ENCODE data around the gene TMPRSS13. TPM values are rescaled to one million over a fixed set of nuclear protein-coding genes. Genes with fewer than 3 reads are reported as not detected.

TMPRSS13 gene
- polyA plus RNA-seq, 2 of the 4 experiments (the other 2 are of a cell fraction), result not detected

- H3K27ac ChIP-seq, result no peak overlapping the region
- ChIA-PET POLR2A (no interaction called here), CTCF (interaction anchor here (0.9 kb wide), 2 partner anchors 46 to 83 kb away, joined by 3 to 4 read pairs; no protein-coding TSS in a partner anchor)
- DNase-seq (ENCODE audit: low read depth in 1 of 2, low spot score in 1 of 2) (no peak), ATAC-seq (no peak), FAIRE-seq (no peak)
- no peak for TF ChIP-seq PBX3 (IDR thresholded peaks at IDR 0.05)
- TF ChIP-seq HDAC2 (IDR thresholded peaks at IDR 0.05), result no peak
- TF ChIP-seq ZSCAN20 (CRISPR knock-in tag; IDR thresholded peaks at IDR 0.05), result no peak
- no peak for TF ChIP-seq GATA3 (IDR thresholded peaks at IDR 0.05; ENCODE audit: borderline replicate concordance)
- no peak for TF ChIP-seq KDM5A (IDR thresholded peaks at IDR 0.05)
- no peaks in the 10 kb centered on the region for H3K4me1 ChIP-seq
- H3K4me2 ChIP-seq, result no peak overlapping the region
- 63% methylated on average over 11 of the region's 13 CpGs for WGBS (ENCODE audit: missing lambda C conversion rate)
- no peak overlapping the region for H3K4me3 ChIP-seq
- no peaks in the 10 kb centered on the region for H3K9me3 ChIP-seq
Observed at GRCh38 chr11:117902001-117902845, 27.0 kb downstream of the TMPRSS13 start.

GRCh38 chr11:117901601-117902000 is 27.6 kb downstream of the TMPRSS13 start:
- DNase-seq (ENCODE audit: low read depth in 1 of 2, low spot score in 1 of 2), result no peak
- 80% methylated on average over 9 of the region's 9 CpGs for WGBS (ENCODE audit: missing lambda C conversion rate)
- H3K4me1 ChIP-seq, result no peaks in the 10 kb centered on the region
- no peaks in the 10 kb centered on the region for H3K9me3 ChIP-seq
- TF ChIP-seq ZC3H11A (IDR thresholded peaks at IDR 0.05), result no peak
- no peak for TF ChIP-seq FOXS1 (CRISPR knock-in tag; IDR thresholded peaks at IDR 0.05)
- TF ChIP-seq RNF2 (IDR thresholded peaks at IDR 0.05; ENCODE audit: borderline replicate concordance, low read depth), result no peak
- no peak for TF ChIP-seq PHF8 (IDR thresholded peaks at IDR 0.05; ENCODE audit: borderline replicate concordance, low read depth)
- TF ChIP-seq RARB (CRISPR knock-in tag; IDR thresholded peaks at IDR 0.05), result no peak
- no peak overlapping the region for H3K27ac ChIP-seq
- ATAC-seq, result no peak
- no peak overlapping the region for H3K4me2 ChIP-seq
- no peak overlapping the region for H3K4me3 ChIP-seq
- POLR2A ChIA-PET, result no interaction called here
- CTCF ChIA-PET, result interaction anchor here (0.9 kb wide), 1 partner anchor 47 kb away, joined by 4 read pairs; no protein-coding TSS in a partner anchor
- no peak for FAIRE-seq

GRCh38 chr11:117900720-117901440 is 28.3 kb downstream of the TMPRSS13 start:
- no peak for ATAC-seq

More at GRCh38 chr11:117900720-117901440, 28.3 kb downstream of the TMPRSS13 start:
- CTCF ChIA-PET, result interaction anchor here (0.9 to 1.1 kb wide), 2 partner anchors 45 to 47 kb away, joined by 3 to 4 read pairs; no protein-coding TSS in a partner anchor
- Histone ChIP-seq H3K4me3 (no peak overlapping the region), H3K4me2 (no peak overlapping the region), H3K9me3 (no peaks in the 10 kb centered on the region), H3K4me1 (no peaks in the 10 kb centered on the region), H3K27ac (no peak overlapping the region)
- DNase-seq (ENCODE audit: low read depth in 1 of 2, low spot score in 1 of 2) (no peak), FAIRE-seq (no peak)
- TF ChIP-seq MAZ (IDR thresholded peaks at IDR 0.05; ENCODE audit: borderline replicate concordance, low read depth, low read length) (no peak), HOXA7 (CRISPR knock-in tag; IDR thresholded peaks at IDR 0.05) (no peak), POLR2A (IDR thresholded peaks at IDR 0.05; ENCODE audit: low read length) (no peak), CBX2 (IDR thresholded peaks at IDR 0.05; ENCODE audit: borderline replicate concordance, low read depth) (no peak), KDM1A (IDR thresholded peaks at IDR 0.05; ENCODE audit: low read depth) (no peak), EP300 (IDR thresholded peaks at IDR 0.05) (no peak), MAX (IDR thresholded peaks at IDR 0.05) (no peak), RNF2 (IDR thresholded peaks at IDR 0.05; ENCODE audit: borderline replicate concordance, low read depth) (no peak), BHLHE40 (IDR thresholded peaks at IDR 0.05; ENCODE audit: low read depth, low read length) (no peak), REST (IDR thresholded peaks at IDR 0.05) (no peak), NR3C1 (IDR thresholded peaks at IDR 0.05) (no peak), NPAS2 (CRISPR knock-in tag; IDR thresholded peaks at IDR 0.05; ENCODE audit: borderline replicate concordance) (no peak), POLR2AphosphoS2 (conservative IDR thresholded peaks at IDR 0.05; ENCODE audit: low read length) (no peak), EHMT2 (IDR thresholded peaks at IDR 0.05; ENCODE audit: low read depth) (no peak)
- POLR2A ChIA-PET, result no interaction called here
- 75% methylated on average over 11 of the region's 11 CpGs for WGBS (ENCODE audit: missing lambda C conversion rate)

Data from A549 (cell line).